Uterus (tissue), 4 donors: ENCODE data around the gene ACSF2. TPM values are rescaled to one million over a fixed set of nuclear protein-coding genes. Genes with fewer than 3 reads are reported as not detected.

Source experiments
- DNase-seq, 2 donors: peaks; one replicate each; pipeline ENCODE4 v3.0.0-alpha.2; 2019 to 2020
- H3K27ac ChIP-seq, 2 donors: fragments of 200-600 bp; sonication (generic); 1 replicate in 1 of 2; 2 replicates in 1 of 2; pipeline ENCODE4 v1.5.1; 2016 to 2018
- H3K27me3 ChIP-seq, 2 donors: fragments of 200-600 bp; sonication (generic); one replicate each; pipeline ENCODE4 v1.5.1; 2018 to 2019; ENCODE audit warnings: control low read depth in 1 of 2
- H3K36me3 ChIP-seq, 2 donors: fragments of 200-600 bp; sonication (generic); one replicate each; pipeline ENCODE4 v1.5.1; 2019; ENCODE audit warnings: control low read depth in 1 of 2
- H3K4me1 ChIP-seq, 2 donors: fragments of 200-600 bp; sonication (generic); one replicate each; pipeline ENCODE4 v1.5.1; 2018 to 2019; ENCODE audit warnings: control low read depth in 1 of 2
- H3K4me3 ChIP-seq, 2 donors: fragments of 200-600 bp; sonication (generic); 1 replicate in 1 of 2; 2 replicates in 1 of 2; pipeline ENCODE4 v1.5.1; 2018 to 2019; ENCODE audit warnings: mild to moderate bottlenecking in 1 of 2
- H3K9me3 ChIP-seq, 2 donors: fragments of 200-600 bp; sonication (generic); one replicate each; pipeline ENCODE4 v1.5.1; 2019; ENCODE audit warnings: control low read depth in 1 of 2
- POLR2A ChIP-seq, 2 donors: fragments of 450-650 bp; IDR thresholded peaks; one replicate each; pipeline ENCODE4 v1.6.1; 2016; ENCODE audit warnings: antibody characterized with exemption in 2 of 2, mild to moderate bottlenecking in 1 of 2, moderate library complexity in 1 of 2
- intact Hi-C: fragments of 100-400 bp; cut with DNase I; formaldehyde crosslinking; loops from one replicate; pipeline ENCODE4 v1.15.1; 2023; ENCODE audit warnings: low total_unique reads
- total RNA-seq, 4 donors: library from RNA; depleted of rRNA in 3 of 4; stranded (reverse); fragments of >200 nt in 3 of 4; gene quantifications; one replicate each; pipeline versions ENCODE4 v1.1.0 to v1.2.4, GENCODE V29; 2014 to 2023
- TF ChIP-seq, protein P1 (sequence below), 4 experiments: fragments of 200-600 bp in 2 of 4; fragments of 450-650 bp in 2 of 4; sonication (generic) in 2 of 4; IDR thresholded peaks; one replicate each; pipeline ENCODE4 v1.5.1; 2016 to 2019; ENCODE audit warnings: antibody characterized with exemption in 4 of 4, mild to moderate bottlenecking in 2 of 4, moderate library complexity in 1 of 4
- donor health status: DM: yes; HTN: yes; CAD: no.

ACSF2 gene
- total RNA-seq, 4 donors from 2014 or later = 16.7 to 60.6 (median 45.7) TPM

- intact Hi-C loops = no loop called here
- H3K4me3 ChIP-seq = no peak overlapping the region
- H3K4me1 ChIP-seq = no peaks in the 10 kb centered on the region
- H3K27ac ChIP-seq = no peak overlapping the region
- no peak for DNase-seq
- H3K36me3 ChIP-seq = no peaks in the 10 kb centered on the region
- no peak for TF ChIP-seq POLR2A (IDR thresholded peaks at IDR 0.05)
- TF ChIP-seq, protein P1, sequence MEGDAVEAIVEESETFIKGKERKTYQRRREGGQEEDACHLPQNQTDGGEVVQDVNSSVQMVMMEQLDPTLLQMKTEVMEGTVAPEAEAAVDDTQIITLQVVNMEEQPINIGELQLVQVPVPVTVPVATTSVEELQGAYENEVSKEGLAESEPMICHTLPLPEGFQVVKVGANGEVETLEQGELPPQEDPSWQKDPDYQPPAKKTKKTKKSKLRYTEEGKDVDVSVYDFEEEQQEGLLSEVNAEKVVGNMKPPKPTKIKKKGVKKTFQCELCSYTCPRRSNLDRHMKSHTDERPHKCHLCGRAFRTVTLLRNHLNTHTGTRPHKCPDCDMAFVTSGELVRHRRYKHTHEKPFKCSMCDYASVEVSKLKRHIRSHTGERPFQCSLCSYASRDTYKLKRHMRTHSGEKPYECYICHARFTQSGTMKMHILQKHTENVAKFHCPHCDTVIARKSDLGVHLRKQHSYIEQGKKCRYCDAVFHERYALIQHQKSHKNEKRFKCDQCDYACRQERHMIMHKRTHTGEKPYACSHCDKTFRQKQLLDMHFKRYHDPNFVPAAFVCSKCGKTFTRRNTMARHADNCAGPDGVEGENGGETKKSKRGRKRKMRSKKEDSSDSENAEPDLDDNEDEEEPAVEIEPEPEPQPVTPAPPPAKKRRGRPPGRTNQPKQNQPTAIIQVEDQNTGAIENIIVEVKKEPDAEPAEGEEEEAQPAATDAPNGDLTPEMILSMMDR (IDR thresholded peaks at IDR 0.05) = no peak
- H3K9me3 ChIP-seq = no peaks in the 10 kb centered on the region
- no peaks in the 10 kb centered on the region for H3K27me3 ChIP-seq
These were observed 15.1 kb downstream of the ACSF2 start for GRCh38 chr17:50440838-50441829.

DNA sequence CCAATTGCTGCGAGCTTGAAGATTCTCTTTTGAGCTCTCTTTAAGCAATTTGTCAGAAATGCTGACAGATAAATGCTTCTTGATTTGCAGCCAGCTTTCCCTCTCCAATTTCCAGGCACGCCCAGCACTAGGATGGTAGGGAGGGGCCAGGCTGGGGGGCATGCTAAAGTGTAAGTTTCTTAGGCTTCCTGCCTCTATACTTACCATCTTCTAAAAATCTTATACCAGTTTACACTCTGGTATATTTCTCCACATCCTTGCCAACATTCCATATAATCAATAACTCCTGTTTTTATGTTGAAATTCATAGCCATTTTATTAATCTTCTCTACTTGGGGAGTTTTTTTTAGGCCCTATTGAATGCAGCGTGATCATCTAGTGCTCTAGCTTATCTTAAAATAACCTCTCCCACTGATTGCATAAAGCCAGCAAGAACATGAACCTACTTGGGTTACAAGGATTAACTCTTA is 17.5 kb downstream of the ACSF2 start:
- Histone ChIP-seq H3K9me3 (no peaks in the 10 kb centered on the region), H3K4me1 (no peaks in the 10 kb centered on the region), H3K27me3 (no peaks in the 10 kb centered on the region), H3K27ac (no peak overlapping the region), H3K4me3 (no peak overlapping the region), H3K36me3 (no peaks in the 10 kb centered on the region)
- intact Hi-C loops = no loop called here
- TF ChIP-seq, protein P1 (IDR thresholded peaks at IDR 0.05) = no peak
- no peak for TF ChIP-seq POLR2A (IDR thresholded peaks at IDR 0.05)
- no peak for DNase-seq

DNA sequence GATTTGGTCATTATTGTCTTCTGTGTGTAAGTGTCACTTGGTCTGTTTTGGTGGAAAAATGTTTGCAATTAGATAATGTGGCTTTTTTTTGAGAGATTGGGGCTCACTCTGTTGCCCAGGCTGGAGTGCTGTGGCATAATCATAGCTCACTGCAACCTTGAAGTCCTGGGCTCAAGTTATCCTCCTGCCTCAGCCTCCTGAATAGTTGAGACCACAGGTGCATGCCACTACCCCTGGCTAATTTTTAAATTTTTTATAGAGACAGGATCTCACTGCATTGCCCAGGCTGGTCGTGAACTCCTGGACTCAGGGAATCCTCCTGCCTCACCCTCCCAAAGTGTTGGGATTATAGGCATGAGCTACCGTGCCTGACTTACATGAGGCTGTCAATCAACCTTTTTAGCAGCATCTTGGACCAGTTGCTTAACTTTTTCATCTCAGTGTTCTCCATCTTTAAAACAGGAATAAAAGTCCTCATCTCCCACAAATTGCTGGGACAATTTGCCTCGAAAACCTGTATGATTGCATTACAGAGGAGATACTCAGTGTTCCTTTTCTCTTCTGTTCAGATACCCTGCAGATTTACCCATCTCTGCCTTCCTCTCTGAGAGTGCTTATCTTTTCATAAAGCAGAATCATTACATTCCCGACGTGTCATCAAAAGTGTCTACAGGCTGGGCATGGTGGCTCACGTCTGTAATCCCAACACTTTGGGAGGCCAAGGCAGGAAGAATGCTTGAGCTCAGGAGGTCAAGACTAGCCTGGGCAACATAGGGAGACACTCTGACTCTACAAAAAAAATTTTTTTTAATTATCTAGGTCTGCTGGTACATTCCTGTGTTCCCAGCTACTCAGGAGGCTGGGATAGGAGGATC is 19.1 kb downstream of the ACSF2 start:
- no peaks in the 10 kb centered on the region for H3K36me3 ChIP-seq
- H3K9me3 ChIP-seq = no peaks in the 10 kb centered on the region
- no peaks in the 10 kb centered on the region for H3K27me3 ChIP-seq
- H3K4me1 ChIP-seq = no peaks in the 10 kb centered on the region
- no peak for DNase-seq
- no peak overlapping the region for H3K4me3 ChIP-seq
- TF ChIP-seq POLR2A (IDR thresholded peaks at IDR 0.05) = no peak
- TF ChIP-seq, protein P1 (IDR thresholded peaks at IDR 0.05) = no peak
- intact Hi-C loops = no loop called here
- H3K27ac ChIP-seq = no peak overlapping the region

DNA sequence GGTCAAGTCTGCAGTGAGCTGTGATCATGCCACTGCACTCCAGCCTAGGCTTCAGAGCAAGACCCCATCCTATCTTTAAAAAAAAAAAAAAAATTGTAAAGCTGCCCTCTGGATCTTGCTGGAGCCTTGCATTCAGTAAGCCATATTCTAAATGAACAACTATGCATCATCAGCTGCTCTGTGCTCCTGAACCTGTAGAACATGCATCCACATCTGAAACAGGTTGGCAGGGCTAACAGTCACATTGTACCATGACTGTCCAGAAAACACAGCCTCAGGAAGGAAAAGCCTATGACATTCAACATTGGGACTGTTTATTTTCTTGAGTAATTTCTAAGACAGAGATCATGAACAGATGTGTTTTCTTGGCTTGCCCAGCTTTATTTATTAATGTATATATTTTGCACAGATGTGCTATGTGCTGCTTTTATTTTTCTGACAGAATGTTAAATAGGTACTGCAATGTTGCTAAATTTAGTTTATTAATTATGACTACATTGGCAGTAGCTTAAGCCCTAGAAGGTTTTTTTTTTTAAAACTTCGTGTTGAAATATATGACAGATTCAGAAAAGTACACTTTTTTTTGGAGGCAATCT is 19.8 kb downstream of the ACSF2 start:
- Histone ChIP-seq H3K36me3 (no peaks in the 10 kb centered on the region), H3K4me1 (no peaks in the 10 kb centered on the region), H3K27me3 (no peaks in the 10 kb centered on the region), H3K9me3 (no peaks in the 10 kb centered on the region), H3K27ac (no peak overlapping the region), H3K4me3 (no peak overlapping the region)
- no peak for DNase-seq
- intact Hi-C loops = no loop called here
- TF ChIP-seq POLR2A (IDR thresholded peaks at IDR 0.05) = no peak
- TF ChIP-seq, protein P1 (IDR thresholded peaks at IDR 0.05) = no peak
